WTC11 (cell line): ENCODE results near the gene ZNF680. TPM values are rescaled to one million over a fixed set of nuclear protein-coding genes. Genes with fewer than 3 reads are reported as not detected.

Source experiments
- ATAC-seq: fragments of 200-7000 bp; cut with Tn5 transposase; 2 replicates; pipeline ENCODE4 v1.10.0; 2021; ENCODE audit warnings: mild to moderate bottlenecking, moderate library complexity
- CTCF ChIA-PET: fragments of 300-600 bp; sonication (Branson Sonifier 250); formaldehyde crosslinking; loops from one replicate; lab custom pipeline; 2021; ENCODE audit warnings: antibody characterized with exemption; lab: Charles Lee
- POLR2A ChIA-PET: fragments of 350-600 bp; sonication (Branson Sonifier 250); formaldehyde crosslinking; loops from one replicate; lab custom pipeline; 2021; ENCODE audit warnings: antibody characterized with exemption; lab: Charles Lee
- DNase-seq: peaks from one replicate; pipeline ENCODE4 v3.0.0; 2021; ENCODE audit warnings: low spot score
- H3K27ac Mint-ChIP-seq: 2 replicates; pipeline ENCODE4 v1.8.0; 2021; ENCODE audit warnings: mixed read lengths
- H3K27me3 Mint-ChIP-seq: 2 replicates; pipeline ENCODE4 v1.8.0; 2021; ENCODE audit warnings: low read depth, mild to moderate bottlenecking, moderate library complexity, mixed read lengths
- H3K36me3 Mint-ChIP-seq: 2 replicates; pipeline ENCODE4 v1.8.0; 2021; ENCODE audit warnings: mixed read lengths
- H3K4me1 Mint-ChIP-seq: 2 replicates; pipeline ENCODE4 v1.8.0; 2022; ENCODE audit warnings: mixed read lengths
- H3K4me3 Mint-ChIP-seq: 2 replicates; pipeline ENCODE4 v1.8.0; 2021; ENCODE audit warnings: mild to moderate bottlenecking, moderate library complexity, mixed read lengths
- H3K9me3 Mint-ChIP-seq: 2 replicates; pipeline ENCODE4 v1.8.0; 2021; ENCODE audit warnings: mixed read lengths
- ELF4 ChIP-seq: sonication (generic); formaldehyde crosslinking; IDR thresholded peaks from 2 replicates; pipeline ENCODE4 v1.8.1; 2022; ENCODE audit warnings: low read depth, mild to moderate bottlenecking, moderate library complexity, missing genetic modification reagents
- FOXP1 ChIP-seq: sonication (generic); formaldehyde crosslinking; IDR thresholded peaks from 2 replicates; pipeline ENCODE4 v1.8.0; 2022; ENCODE audit warnings: missing genetic modification reagents, mild to moderate bottlenecking, moderate library complexity, borderline replicate concordance
- GTF2I ChIP-seq: fragments of 250-450 bp; sonication (Bioruptor Pico); conservative IDR thresholded peaks from 2 replicates; pipeline ENCODE4 v1.4.0; 2021; ENCODE audit warnings: mild to moderate bottlenecking
- PRRX2 ChIP-seq: fragments of 250-450 bp; sonication (Bioruptor Pico); IDR thresholded peaks from 2 replicates; pipeline ENCODE4 v1.8.0; 2021; ENCODE audit warnings: mild to moderate bottlenecking
- RELA ChIP-seq: sonication (generic); formaldehyde crosslinking; IDR thresholded peaks from 2 replicates; pipeline ENCODE4 v1.8.1; 2022; ENCODE audit warnings: missing genetic modification reagents, mild to moderate bottlenecking, borderline replicate concordance
- SP1 ChIP-seq: sonication (generic); formaldehyde crosslinking; conservative IDR thresholded peaks from 2 replicates; pipeline ENCODE4 v1.8.1; 2022; ENCODE audit warnings: missing genetic modification reagents
- TEAD4 ChIP-seq: sonication (generic); formaldehyde crosslinking; IDR thresholded peaks from 2 replicates; pipeline ENCODE4 v1.8.0; 2022; ENCODE audit warnings: mild to moderate bottlenecking, missing genetic modification reagents
- TP53 ChIP-seq: sonication (generic); formaldehyde crosslinking; IDR thresholded peaks from 2 replicates; pipeline ENCODE4 v1.8.1; 2023; ENCODE audit warnings: mild to moderate bottlenecking, missing genetic modification reagents
- total RNA-seq: library from RNA; stranded (reverse); gene quantifications from 3 replicates; pipeline ENCODE4 v1.2.3, GENCODE V29; 2021
- TF ChIP-seq, protein P1 (sequence below): sonication (generic); formaldehyde crosslinking; IDR thresholded peaks from 2 replicates; pipeline ENCODE4 v1.8.1; 2022; ENCODE audit warnings: mild to moderate bottlenecking, moderate library complexity, missing genetic modification reagents
- TF ChIP-seq, protein P2 (sequence below): sonication (generic); formaldehyde crosslinking; IDR thresholded peaks from 2 replicates; pipeline ENCODE4 v1.8.0; 2022; ENCODE audit warnings: missing genetic modification reagents
- TF ChIP-seq, protein P3 (sequence below): sonication (generic); formaldehyde crosslinking; IDR thresholded peaks from 2 replicates; pipeline ENCODE4 v1.8.1; 2022; ENCODE audit warnings: missing genetic modification reagents, borderline replicate concordance
- TF ChIP-seq, protein P4 (sequence below): sonication (generic); formaldehyde crosslinking; IDR thresholded peaks from 2 replicates; pipeline ENCODE4 v1.8.0; 2023; ENCODE audit warnings: missing genetic modification reagents, mild to moderate bottlenecking, borderline replicate concordance
- TF ChIP-seq, protein P5 (sequence below): sonication (generic); formaldehyde crosslinking; IDR thresholded peaks from 2 replicates; pipeline ENCODE4 v1.8.1; 2023; ENCODE audit warnings: mild to moderate bottlenecking, missing genetic modification reagents, moderate library complexity
- TF ChIP-seq, protein P6 (sequence below): sonication (generic); formaldehyde crosslinking; IDR thresholded peaks from 2 replicates; pipeline ENCODE4 v1.8.1; 2022; ENCODE audit warnings: mild to moderate bottlenecking, missing genetic modification reagents, moderate library complexity, borderline replicate concordance

Gene ZNF680
- total RNA-seq, 1 experiment from 2014 or later, result 13.9 TPM

DNA sequence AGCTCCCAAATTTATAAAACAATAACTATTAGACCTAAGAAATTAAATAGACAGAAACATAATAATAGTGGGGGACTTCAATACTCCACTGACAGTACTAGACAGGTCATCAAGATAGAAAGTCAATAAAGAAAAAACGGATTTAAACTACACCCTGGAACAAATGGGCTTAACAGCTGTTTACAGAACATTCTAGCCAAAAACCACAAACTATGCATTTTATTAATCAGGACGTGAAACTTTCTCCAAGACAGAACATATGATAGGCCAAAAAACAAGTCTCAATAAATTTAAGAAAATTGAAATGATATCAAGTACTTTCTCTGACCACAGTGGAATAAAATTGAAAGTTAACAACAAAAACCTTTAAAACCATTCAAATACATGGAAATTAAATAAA, 46.4 kb downstream of the ZNF680 start:
- CTCF ChIA-PET, result no interaction called here
- peaks cover 77% of the 10 kb centered on the region for H3K36me3 Mint-ChIP-seq
- no peak for ATAC-seq
- peaks cover 64% of the 10 kb centered on the region for H3K9me3 Mint-ChIP-seq
- H3K27me3 Mint-ChIP-seq, result no peaks in the 10 kb centered on the region
- H3K4me1 Mint-ChIP-seq, result no peaks in the 10 kb centered on the region
- no peak overlapping the region for H3K27ac Mint-ChIP-seq
- no peak overlapping the region for H3K4me3 Mint-ChIP-seq
- POLR2A ChIA-PET, result no interaction called here
- TF ChIP-seq, protein P1, sequence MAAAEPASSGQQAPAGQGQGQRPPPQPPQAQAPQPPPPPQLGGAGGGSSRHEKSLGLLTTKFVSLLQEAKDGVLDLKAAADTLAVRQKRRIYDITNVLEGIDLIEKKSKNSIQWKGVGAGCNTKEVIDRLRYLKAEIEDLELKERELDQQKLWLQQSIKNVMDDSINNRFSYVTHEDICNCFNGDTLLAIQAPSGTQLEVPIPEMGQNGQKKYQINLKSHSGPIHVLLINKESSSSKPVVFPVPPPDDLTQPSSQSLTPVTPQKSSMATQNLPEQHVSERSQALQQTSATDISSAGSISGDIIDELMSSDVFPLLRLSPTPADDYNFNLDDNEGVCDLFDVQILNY (CRISPR knock-in tag), result no peak
- TF ChIP-seq TEAD4 (no peak), TP53 (no peak), SP1 (no peak), GTF2I (CRISPR knock-in tag) (no peak), FOXP1 (CRISPR knock-in tag) (no peak), PRRX2 (CRISPR knock-in tag) (no peak), ELF4 (no peak), RELA (CRISPR knock-in tag) (no peak)
- TF ChIP-seq, protein P2, sequence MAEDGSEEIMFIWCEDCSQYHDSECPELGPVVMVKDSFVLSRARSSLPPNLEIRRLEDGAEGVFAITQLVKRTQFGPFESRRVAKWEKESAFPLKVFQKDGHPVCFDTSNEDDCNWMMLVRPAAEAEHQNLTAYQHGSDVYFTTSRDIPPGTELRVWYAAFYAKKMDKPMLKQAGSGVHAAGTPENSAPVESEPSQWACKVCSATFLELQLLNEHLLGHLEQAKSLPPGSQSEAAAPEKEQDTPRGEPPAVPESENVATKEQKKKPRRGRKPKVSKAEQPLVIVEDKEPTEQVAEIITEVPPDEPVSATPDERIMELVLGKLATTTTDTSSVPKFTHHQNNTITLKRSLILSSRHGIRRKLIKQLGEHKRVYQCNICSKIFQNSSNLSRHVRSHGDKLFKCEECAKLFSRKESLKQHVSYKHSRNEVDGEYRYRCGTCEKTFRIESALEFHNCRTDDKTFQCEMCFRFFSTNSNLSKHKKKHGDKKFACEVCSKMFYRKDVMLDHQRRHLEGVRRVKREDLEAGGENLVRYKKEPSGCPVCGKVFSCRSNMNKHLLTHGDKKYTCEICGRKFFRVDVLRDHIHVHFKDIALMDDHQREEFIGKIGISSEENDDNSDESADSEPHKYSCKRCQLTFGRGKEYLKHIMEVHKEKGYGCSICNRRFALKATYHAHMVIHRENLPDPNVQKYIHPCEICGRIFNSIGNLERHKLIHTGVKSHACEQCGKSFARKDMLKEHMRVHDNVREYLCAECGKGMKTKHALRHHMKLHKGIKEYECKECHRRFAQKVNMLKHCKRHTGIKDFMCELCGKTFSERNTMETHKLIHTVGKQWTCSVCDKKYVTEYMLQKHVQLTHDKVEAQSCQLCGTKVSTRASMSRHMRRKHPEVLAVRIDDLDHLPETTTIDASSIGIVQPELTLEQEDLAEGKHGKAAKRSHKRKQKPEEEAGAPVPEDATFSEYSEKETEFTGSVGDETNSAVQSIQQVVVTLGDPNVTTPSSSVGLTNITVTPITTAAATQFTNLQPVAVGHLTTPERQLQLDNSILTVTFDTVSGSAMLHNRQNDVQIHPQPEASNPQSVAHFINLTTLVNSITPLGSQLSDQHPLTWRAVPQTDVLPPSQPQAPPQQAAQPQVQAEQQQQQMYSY (CRISPR knock-in tag), result no peak
- TF ChIP-seq, protein P3, sequence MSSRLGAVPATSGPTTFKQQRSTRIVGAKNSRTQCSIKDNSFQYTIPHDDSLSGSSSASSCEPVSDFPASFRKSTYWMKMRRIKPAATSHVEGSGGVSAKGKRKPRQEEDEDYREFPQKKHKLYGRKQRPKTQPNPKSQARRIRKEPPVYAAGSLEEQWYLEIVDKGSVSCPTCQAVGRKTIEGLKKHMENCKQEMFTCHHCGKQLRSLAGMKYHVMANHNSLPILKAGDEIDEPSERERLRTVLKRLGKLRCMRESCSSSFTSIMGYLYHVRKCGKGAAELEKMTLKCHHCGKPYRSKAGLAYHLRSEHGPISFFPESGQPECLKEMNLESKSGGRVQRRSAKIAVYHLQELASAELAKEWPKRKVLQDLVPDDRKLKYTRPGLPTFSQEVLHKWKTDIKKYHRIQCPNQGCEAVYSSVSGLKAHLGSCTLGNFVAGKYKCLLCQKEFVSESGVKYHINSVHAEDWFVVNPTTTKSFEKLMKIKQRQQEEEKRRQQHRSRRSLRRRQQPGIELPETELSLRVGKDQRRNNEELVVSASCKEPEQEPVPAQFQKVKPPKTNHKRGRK (CRISPR knock-in tag), result no peak
- TF ChIP-seq, protein P4, sequence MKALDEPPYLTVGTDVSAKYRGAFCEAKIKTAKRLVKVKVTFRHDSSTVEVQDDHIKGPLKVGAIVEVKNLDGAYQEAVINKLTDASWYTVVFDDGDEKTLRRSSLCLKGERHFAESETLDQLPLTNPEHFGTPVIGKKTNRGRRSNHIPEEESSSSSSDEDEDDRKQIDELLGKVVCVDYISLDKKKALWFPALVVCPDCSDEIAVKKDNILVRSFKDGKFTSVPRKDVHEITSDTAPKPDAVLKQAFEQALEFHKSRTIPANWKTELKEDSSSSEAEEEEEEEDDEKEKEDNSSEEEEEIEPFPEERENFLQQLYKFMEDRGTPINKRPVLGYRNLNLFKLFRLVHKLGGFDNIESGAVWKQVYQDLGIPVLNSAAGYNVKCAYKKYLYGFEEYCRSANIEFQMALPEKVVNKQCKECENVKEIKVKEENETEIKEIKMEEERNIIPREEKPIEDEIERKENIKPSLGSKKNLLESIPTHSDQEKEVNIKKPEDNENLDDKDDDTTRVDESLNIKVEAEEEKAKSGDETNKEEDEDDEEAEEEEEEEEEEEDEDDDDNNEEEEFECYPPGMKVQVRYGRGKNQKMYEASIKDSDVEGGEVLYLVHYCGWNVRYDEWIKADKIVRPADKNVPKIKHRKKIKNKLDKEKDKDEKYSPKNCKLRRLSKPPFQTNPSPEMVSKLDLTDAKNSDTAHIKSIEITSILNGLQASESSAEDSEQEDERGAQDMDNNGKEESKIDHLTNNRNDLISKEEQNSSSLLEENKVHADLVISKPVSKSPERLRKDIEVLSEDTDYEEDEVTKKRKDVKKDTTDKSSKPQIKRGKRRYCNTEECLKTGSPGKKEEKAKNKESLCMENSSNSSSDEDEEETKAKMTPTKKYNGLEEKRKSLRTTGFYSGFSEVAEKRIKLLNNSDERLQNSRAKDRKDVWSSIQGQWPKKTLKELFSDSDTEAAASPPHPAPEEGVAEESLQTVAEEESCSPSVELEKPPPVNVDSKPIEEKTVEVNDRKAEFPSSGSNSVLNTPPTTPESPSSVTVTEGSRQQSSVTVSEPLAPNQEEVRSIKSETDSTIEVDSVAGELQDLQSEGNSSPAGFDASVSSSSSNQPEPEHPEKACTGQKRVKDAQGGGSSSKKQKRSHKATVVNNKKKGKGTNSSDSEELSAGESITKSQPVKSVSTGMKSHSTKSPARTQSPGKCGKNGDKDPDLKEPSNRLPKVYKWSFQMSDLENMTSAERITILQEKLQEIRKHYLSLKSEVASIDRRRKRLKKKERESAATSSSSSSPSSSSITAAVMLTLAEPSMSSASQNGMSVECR, result no peak
- TF ChIP-seq, protein P5, sequence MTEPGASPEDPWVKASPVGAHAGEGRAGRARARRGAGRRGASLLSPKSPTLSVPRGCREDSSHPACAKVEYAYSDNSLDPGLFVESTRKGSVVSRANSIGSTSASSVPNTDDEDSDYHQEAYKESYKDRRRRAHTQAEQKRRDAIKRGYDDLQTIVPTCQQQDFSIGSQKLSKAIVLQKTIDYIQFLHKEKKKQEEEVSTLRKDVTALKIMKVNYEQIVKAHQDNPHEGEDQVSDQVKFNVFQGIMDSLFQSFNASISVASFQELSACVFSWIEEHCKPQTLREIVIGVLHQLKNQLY (CRISPR knock-in tag), result no peak
- TF ChIP-seq, protein P6, sequence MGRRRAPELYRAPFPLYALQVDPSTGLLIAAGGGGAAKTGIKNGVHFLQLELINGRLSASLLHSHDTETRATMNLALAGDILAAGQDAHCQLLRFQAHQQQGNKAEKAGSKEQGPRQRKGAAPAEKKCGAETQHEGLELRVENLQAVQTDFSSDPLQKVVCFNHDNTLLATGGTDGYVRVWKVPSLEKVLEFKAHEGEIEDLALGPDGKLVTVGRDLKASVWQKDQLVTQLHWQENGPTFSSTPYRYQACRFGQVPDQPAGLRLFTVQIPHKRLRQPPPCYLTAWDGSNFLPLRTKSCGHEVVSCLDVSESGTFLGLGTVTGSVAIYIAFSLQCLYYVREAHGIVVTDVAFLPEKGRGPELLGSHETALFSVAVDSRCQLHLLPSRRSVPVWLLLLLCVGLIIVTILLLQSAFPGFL (CRISPR knock-in tag), result no peak
- no peak for DNase-seq
